Thyroid gland (tissue), 4 donors: ENCODE results near the gene TNP1. TPM values are rescaled to one million over a fixed set of nuclear protein-coding genes. Genes with fewer than 3 reads are reported as not detected.

ENCODE experiments used
- DNase-seq, 2 donors: peaks; one replicate each; pipeline ENCODE4 v3.0.0-alpha.2; 2019
- H3K27ac ChIP-seq, 3 donors: fragments of 200-600 bp; sonication (generic); 1 replicate in 2 of 3; 2 replicates in 1 of 3; pipeline ENCODE4 v1.5.1; 2016 to 2019; ENCODE audit warnings: mild to moderate bottlenecking in 1 of 3, moderate library complexity in 1 of 3
- H3K27me3 ChIP-seq: fragments of 200-600 bp; sonication (generic); one replicate; pipeline ENCODE4 v1.5.1; 2019
- H3K36me3 ChIP-seq, 2 donors: fragments of 200-600 bp; sonication (generic); one replicate each; pipeline ENCODE4 v1.5.1; 2016 to 2019
- H3K4me1 ChIP-seq, 2 donors: fragments of 200-600 bp; sonication (generic); one replicate each; pipeline ENCODE4 v1.5.1; 2017 to 2019
- H3K4me3 ChIP-seq, 3 donors: fragments of 200-600 bp; sonication (generic); replicated peaks in 1 of 3; 1 replicate in 2 of 3; 2 replicates in 1 of 3; pipeline ENCODE4 v1.5.1; 2016; ENCODE audit warnings: mild to moderate bottlenecking in 1 of 3
- H3K9me3 ChIP-seq: fragments of 200-600 bp; sonication (generic); one replicate; pipeline ENCODE4 v1.5.1; 2017
- POLR2A ChIP-seq, 2 donors: fragments of 450-650 bp; IDR thresholded peaks; one replicate each; pipeline ENCODE4 v1.6.1; 2017; ENCODE audit warnings: antibody characterized with exemption in 2 of 2, mild to moderate bottlenecking in 2 of 2, moderate library complexity in 1 of 2
- WGBS, 2 donors: methylation state at CpG; one replicate each; pipeline ENCODE4 v1.1.5; 2017; 5-methylcytosine and 5-hydroxymethylcytosine counted together
- intact Hi-C: fragments of 100-400 bp; cut with DNase I; formaldehyde crosslinking; loops from one replicate; pipeline ENCODE4 v1.15.1; 2023
- total RNA-seq, 4 donors: library from RNA; depleted of rRNA; stranded (reverse); fragments of >200 nt; gene quantifications; one replicate each; pipeline ENCODE4 v1.2.3, GENCODE V29; 2016
- TF ChIP-seq, protein P1 (sequence below), 6 experiments: fragments of 200-600 bp in 3 of 6; fragments of 450-650 bp in 3 of 6; sonication (generic) in 3 of 6; IDR thresholded peaks; one replicate each; pipeline ENCODE4 v1.5.1; 2016 to 2019; ENCODE audit warnings: antibody characterized with exemption in 6 of 6, mild to moderate bottlenecking in 2 of 6, inconsistent platforms in 1 of 6, moderate library complexity in 1 of 6

The TNP1 gene
- total RNA-seq, 4 donors from 2014 or later = 7.1 to 79.1 TPM; not detected in 2

DNA sequence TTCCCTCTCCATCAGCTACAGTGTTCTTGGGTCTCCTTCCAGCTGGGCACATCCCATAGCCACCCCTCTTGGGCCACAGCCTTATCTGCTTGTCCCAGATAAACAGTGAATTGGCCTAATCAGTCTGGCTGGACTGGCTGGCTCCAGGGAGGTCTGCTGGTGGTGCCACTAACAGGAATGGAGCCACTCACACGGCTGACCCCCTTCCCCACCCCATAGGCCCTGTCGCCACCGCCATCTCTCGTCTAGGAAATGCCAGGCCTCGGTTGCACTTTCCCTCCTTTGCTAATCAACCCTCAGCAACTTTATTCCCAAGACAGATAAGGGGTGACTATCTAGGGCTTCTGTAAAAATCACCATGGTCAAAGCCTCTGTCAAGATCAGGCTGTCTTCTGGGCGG, 23.0 kb upstream of the TNP1 start:
- intact Hi-C loops = no loop called here
- Histone ChIP-seq H3K4me1 (no peaks in the 10 kb centered on the region), H3K4me3 (no peak overlapping the region), H3K27ac (no peak overlapping the region), H3K36me3 (no peaks in the 10 kb centered on the region), H3K9me3 (no peaks in the 10 kb centered on the region), H3K27me3 (no peaks in the 10 kb centered on the region)
- no peak for TF ChIP-seq POLR2A (IDR thresholded peaks at IDR 0.05)
- TF ChIP-seq, protein P1, sequence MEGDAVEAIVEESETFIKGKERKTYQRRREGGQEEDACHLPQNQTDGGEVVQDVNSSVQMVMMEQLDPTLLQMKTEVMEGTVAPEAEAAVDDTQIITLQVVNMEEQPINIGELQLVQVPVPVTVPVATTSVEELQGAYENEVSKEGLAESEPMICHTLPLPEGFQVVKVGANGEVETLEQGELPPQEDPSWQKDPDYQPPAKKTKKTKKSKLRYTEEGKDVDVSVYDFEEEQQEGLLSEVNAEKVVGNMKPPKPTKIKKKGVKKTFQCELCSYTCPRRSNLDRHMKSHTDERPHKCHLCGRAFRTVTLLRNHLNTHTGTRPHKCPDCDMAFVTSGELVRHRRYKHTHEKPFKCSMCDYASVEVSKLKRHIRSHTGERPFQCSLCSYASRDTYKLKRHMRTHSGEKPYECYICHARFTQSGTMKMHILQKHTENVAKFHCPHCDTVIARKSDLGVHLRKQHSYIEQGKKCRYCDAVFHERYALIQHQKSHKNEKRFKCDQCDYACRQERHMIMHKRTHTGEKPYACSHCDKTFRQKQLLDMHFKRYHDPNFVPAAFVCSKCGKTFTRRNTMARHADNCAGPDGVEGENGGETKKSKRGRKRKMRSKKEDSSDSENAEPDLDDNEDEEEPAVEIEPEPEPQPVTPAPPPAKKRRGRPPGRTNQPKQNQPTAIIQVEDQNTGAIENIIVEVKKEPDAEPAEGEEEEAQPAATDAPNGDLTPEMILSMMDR (IDR thresholded peaks at IDR 0.05) = no peak
- WGBS, 2 donors = 90 to 91% methylated on average over 6 of the region's 6 CpGs
- DNase-seq = no peak

- Histone ChIP-seq H3K36me3 (no peaks in the 10 kb centered on the region), H3K27me3 (no peaks in the 10 kb centered on the region), H3K4me1 (no peaks in the 10 kb centered on the region), H3K9me3 (no peaks in the 10 kb centered on the region), H3K27ac (no peak overlapping the region), H3K4me3 (no peak overlapping the region)
- DNase-seq = no peak
- no peak for TF ChIP-seq POLR2A (IDR thresholded peaks at IDR 0.05)
- TF ChIP-seq, protein P1 (IDR thresholded peaks at IDR 0.05) = no peak
- WGBS, 2 donors = 77 to 93% methylated on average over 4 of the region's 4 CpGs
- intact Hi-C loops = no loop called here
Measured at GRCh38 chr2:216881411-216881810, 21.5 kb upstream of the TNP1 start.

DNA sequence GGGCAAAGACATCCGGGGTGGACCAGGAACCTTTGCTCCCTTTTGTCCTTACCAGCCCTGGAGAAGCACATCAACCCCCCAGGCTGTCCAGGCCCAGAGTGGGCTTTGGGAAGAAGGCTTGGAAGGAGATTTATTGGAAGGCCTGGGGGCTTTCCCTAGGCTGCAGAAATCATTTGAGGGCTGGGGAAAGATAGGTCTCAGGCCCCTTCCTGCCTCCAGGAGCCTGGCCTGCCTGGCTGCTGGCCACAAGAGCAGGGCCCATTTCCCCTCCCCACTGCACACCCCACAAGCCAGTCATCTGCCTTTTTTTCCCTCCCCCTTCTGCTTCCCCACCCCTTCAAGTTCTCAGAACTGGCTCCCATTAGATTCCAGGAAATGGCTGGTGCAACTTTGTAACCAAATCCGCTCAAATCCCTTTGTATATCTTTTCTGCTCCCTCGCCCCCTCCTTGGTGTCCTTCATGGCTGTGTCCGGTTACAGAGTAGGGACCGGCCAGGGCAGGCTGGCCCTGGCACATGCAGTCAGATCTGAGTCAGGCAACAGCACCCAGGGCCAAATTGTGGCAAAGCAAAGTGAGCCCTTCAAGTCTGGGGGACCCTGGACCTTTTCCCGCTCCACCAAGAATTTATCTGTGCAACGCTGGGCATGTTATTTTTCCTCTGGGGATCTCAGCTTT, 20.8 kb upstream of the TNP1 start:
- Histone ChIP-seq H3K36me3 (no peaks in the 10 kb centered on the region), H3K27ac (no peak overlapping the region), H3K4me1 (no peaks in the 10 kb centered on the region), H3K27me3 (no peaks in the 10 kb centered on the region), H3K4me3 (no peak overlapping the region), H3K9me3 (no peaks in the 10 kb centered on the region)
- no peak for TF ChIP-seq POLR2A (IDR thresholded peaks at IDR 0.05)
- TF ChIP-seq, protein P1 (IDR thresholded peaks at IDR 0.05) = no peak
- no peak for DNase-seq
- 82 to 86% methylated on average over 7 of the region's 7 CpGs for WGBS, 2 donors
- intact Hi-C loops = no loop called here

GRCh38 chr2:216879727-216880508, 20.1 kb upstream of the TNP1 start:
- DNase-seq = no peak
- WGBS, 2 donors = 94 to 95% methylated on average over 6 of the region's 6 CpGs
- no peaks in the 10 kb centered on the region for H3K4me1 ChIP-seq
- H3K27ac ChIP-seq = no peak overlapping the region
- H3K36me3 ChIP-seq = no peaks in the 10 kb centered on the region
- H3K9me3 ChIP-seq = no peaks in the 10 kb centered on the region
- H3K4me3 ChIP-seq = no peak overlapping the region
- intact Hi-C loops = no loop called here
- no peaks in the 10 kb centered on the region for H3K27me3 ChIP-seq
- TF ChIP-seq, protein P1 (IDR thresholded peaks at IDR 0.05) = no peak
- TF ChIP-seq POLR2A (IDR thresholded peaks at IDR 0.05) = no peak

GRCh38 chr2:216878072-216878471, 18.2 kb upstream of the TNP1 start:
- Histone ChIP-seq H3K36me3 (no peaks in the 10 kb centered on the region), H3K27me3 (no peaks in the 10 kb centered on the region), H3K27ac (no peak overlapping the region), H3K9me3 (no peaks in the 10 kb centered on the region), H3K4me1 (no peaks in the 10 kb centered on the region), H3K4me3 (no peak overlapping the region)
- WGBS, 2 donors = 94 to 97% methylated on average over 5 of the region's 5 CpGs
- no peak for DNase-seq
- intact Hi-C loops = no loop called here
- no peak for TF ChIP-seq POLR2A (IDR thresholded peaks at IDR 0.05)
- TF ChIP-seq, protein P1 (IDR thresholded peaks at IDR 0.05) = no peak
